ENCODE results near the gene FYN.
A peak's percentile ranks its signal among the peaks of the same experiment; 100 is the strongest.
"Not testable (repeated sequence)": the region's sequence is repeated elsewhere in the genome, so short reads cannot be mapped to it uniquely, and the experiment has no call there.

Gene FYN

GRCh38 chr6:111850295-111850937, 22.8 kb downstream of the FYN start:
- no peak for DNase-seq

DNA sequence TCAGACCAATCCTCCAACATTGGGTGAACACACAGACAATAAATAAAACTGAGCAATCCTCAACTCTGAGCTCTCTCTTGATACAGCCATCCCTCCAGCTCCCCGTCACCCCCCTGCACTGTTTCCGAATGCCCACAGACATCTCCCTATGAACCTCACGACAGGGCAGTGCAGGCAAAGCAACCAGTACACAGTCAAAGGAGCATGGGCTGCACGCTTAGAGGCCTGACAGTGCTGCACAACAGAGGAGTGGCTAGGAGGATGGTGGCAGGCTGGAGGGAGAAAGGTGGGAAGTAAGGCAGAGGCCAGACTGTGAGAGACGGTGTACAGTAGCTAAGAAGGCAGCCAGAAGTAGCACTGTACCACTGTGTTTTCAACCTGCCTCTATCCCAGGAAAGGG, 24.0 kb downstream of the FYN start:
- no peak for DNase-seq

GRCh38 chr6:111848262-111848812, 24.9 kb downstream of the FYN start:
- no peak for DNase-seq

- peak in 1 of 2 donors; percentile 83 for DNase-seq
Measured at GRCh38 chr6:111846492-111847409, 26.5 kb downstream of the FYN start.

DNA sequence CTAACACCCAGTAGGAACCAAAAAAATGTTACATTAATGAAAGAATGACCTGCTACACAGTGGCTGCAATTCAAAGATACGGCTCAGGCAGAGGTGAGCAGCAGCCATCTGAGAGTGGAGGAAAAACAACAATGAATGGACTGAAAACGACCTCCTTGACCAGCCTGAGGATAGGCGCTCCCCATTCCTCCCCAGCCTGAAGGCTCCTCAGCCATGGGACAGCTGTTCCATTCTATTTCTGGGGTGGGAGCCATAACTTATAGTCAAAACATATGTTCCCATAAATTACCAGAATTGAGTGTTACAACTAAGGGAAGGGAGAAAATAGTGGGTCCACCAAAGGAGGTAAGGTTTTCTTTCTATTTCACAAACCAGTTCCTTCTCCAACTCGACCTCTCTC, 27.2 kb downstream of the FYN start:
- DNase-seq: no peak

GRCh38 chr6:111845441-111845871, 27.8 kb downstream of the FYN start:
- DNase-seq: no peak

DNA sequence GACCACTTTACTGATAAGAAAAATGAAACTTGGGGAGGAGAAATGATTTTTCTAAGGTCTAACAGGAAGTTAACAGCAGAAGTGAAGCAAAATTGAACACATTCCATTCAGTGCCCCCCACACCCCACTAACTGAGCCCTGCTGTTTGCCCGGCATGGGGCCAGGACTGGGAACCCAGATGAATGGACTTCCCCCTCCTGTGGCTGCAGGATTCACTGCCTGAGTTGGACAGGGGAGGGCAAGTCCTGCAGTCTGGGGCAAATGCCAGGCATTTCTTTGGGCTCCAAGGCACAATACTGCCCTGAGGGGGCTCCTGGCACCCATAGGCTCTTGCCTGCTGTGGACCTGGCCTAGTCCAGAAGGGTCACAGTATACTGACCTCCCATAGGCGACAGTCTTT, 28.3 kb downstream of the FYN start:
- DNase-seq: no peak

- DNase-seq: no peak
Measured at GRCh38 chr6:111844376-111844775, 28.9 kb downstream of the FYN start.

- DNase-seq: peak; percentile 77 to 83
Measured at GRCh38 chr6:111843347-111844147, 29.7 kb downstream of the FYN start.

DNA sequence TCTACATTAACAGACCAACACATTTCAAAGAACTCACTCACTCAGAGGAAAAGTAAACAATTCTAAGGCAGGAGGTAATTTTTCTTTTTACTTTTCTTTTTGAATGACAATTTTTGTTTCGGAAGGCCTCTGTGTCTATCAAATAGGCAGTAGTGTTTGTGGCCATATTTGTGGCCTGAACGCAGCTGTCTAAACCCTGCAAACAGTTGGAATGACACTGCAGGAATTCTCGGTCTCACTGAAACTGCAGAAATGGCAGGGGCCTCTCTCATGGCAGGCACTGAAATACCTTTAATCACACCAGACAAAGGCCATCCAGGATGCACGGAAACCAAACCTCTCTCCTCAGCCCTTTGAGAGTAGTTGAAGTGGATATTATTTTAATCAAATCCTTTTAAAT, 30.4 kb downstream of the FYN start:
- DNase-seq: no peak

- no peak for DNase-seq
Measured at GRCh38 chr6:111842271-111842822, 30.9 kb downstream of the FYN start.

- peak; percentile 53 to 75 for DNase-seq
Measured at GRCh38 chr6:111841822-111842221, 31.4 kb downstream of the FYN start.

- DNase-seq: no peak
Measured at GRCh38 chr6:111840803-111841202, 32.4 kb downstream of the FYN start.

DNA sequence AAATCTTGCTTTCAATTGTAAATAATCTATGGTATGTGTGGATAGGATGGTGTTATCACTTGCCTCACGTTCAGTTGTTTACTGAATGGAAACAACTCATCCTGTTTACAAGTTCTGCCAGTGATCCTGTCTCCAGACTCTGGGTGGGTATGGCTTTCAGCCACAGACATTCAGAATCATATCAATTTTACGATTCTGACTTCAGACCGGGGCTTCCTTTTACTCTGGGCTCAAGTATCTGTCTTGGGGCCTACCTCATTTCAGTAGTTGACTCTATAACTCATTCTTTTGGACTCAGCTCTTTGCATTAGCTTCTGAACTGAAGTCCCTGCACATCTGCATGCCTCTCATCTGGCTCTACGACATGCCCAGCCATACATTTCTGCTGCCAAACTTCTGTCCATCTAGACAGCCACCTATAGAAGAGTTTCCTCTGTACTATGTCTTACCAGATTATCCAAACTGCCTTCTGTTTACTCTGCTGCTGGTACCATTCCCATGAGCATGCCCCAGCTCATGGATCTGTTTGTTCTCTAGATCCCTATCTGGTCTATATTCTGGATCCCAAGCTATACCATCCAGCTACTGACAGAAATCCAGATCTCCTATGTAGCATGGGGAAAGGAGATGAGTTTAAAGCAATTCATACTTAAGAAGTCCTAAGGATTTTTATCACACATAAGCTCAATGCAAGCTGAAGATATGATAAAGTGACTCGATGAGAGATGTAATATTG, 34.3 kb downstream of the FYN start:
- peak in 1 of 2 donors; percentile 43 for DNase-seq

GRCh38 chr6:111837641-111838500, 35.4 kb downstream of the FYN start:
- peak; percentile 31 to 70 for DNase-seq

DNA sequence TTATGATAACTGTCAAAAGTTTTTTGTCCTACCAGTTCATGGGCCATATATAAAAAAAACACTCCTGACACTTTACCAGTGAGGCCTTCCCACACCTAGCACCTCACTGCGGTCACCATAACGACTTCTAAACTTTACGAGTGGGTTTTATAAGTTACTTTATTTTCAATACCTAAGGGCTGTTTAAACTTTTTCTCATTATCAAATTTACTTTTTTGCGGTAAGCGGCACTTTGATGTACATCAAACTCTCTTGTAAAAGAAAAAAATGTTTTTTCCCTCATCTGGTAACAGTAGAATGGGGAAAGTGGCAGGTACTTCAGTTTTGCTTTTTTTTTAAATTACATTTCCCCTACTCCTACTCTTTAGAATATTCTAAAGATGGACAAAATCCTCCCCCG, 36.2 kb downstream of the FYN start:
- peak; percentile 64 to 83 for DNase-seq

GRCh38 chr6:111835807-111836206, 37.4 kb downstream of the FYN start:
- no peak for DNase-seq

DNA sequence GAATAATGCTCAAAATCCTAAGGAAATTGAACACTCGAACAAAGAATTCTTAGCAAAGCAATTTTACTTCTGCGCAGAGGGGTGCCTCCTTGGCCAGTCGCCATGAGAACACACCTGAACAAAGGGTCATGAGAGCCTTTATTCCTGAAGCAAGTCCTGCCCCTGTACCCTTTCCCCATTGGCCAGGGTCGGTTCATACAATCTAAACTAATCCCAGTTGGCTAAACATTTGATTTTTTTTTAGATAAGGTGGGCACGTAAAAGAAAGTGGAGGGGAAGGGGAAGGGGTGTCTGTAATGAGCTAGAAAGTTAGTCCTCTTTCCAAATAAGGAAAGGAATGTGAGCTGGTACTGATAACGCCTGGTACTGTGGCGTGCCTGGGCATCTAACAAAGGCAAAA, 37.9 kb downstream of the FYN start:
- DNase-seq: not testable (repeated sequence)

GRCh38 chr6:111834356-111834755, 38.9 kb downstream of the FYN start:
- no peak for DNase-seq

DNA sequence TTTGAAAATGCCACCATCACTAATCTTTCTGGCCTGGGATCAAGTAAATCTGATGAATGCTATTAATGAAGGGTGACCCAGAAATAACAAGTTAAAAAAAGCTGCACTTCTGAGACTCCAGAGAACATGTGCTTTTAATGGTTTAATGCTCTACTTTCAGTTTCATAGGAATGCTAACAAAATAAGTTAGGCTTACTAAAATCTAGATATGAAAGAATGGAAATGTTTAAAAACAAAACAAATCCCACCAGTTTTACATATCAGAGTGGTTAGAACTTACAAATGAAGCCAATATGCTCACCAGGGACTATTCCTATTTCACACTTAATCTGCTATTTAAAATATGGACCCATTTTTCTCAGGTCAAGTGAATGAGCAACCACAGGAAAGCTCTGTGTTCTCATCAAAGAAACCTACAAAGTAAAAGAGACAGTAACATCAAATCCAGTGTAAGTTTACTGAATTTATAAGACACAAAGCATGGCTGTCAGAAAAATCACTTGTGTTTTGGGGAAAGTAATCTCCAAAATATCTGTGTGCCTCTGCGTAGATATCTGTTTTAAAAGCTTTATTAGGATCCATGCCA, 40.3 kb downstream of the FYN start:
- DNase-seq: no peak

DNA sequence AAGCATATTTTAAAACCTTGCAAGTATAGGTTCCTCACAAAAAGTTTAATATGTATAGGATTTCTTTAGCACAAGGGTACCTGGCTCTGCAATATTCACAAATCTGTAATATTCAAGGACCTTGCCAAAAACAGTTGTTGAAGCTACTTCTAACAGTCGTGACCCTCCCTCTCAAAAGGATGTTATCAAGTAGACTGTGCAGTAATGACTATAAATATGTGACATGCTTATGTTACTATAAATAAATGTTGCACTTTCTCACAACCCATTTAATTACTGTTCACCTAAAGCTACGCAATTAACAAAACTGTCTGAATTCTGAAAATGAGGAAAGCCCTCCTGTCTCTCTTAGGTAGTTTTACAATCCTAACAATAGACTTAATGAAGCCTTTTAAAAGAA, 41.8 kb downstream of the FYN start:
- DNase-seq: no peak

Data from CD4-positive, alpha-beta T cell treated with Interleukin-4 for 1 hour (primary cell).